HG02571 (cell line): ENCODE results near the gene SLFN13.
"Not testable (repeated sequence)": the region's sequence is repeated elsewhere in the genome, so short reads cannot be mapped to it uniquely, and the experiment has no call there.

Experiments
- ATAC-seq: cut with Tn5 transposase; IDR thresholded peaks from one replicate; pipeline ENCODE4 v1.9.1; 2021; ENCODE audit warnings: mild to moderate bottlenecking, moderate library complexity; ENCODE audit not compliant: unreplicated experiment

Gene SLFN13

DNA sequence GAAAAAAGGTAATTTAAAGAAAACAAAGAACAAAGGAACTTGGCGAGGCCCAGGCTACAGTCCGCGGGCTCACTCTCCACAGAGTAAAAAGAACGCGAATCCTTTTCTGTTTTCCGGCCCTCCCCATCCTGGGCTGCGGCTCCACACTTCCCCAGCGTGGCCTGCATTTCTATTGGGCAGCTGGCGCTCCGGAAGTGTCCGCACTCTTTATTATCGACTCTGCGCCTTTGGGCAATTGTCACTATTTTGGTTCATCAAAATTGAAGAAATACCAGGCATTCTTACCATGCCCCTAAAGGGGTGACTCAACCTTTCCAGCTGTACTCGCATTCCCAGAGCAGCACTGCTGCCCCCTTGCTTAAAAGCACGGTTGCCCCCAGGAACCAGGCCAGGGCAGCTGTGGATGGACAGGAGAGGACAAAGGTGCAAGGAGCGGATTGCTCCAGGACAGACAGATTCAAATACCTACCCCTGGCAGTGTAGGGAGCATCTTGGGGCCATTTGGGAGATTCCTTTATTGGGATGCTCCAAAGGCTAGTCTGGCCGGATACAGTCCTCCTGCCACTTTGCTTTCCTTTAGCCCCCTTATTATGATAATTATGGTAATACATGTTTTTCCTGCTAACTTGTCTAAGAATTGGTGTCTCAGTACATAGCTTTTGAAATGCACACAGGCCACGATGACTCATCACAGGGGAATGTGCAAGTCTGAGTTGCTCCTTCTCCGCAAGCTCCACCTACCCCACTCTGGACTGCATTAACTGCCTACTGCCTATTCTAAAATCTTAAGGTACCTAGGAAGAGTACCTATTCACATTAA, 15.3 kb downstream of the SLFN13 start:
- no peak for ATAC-seq

DNA sequence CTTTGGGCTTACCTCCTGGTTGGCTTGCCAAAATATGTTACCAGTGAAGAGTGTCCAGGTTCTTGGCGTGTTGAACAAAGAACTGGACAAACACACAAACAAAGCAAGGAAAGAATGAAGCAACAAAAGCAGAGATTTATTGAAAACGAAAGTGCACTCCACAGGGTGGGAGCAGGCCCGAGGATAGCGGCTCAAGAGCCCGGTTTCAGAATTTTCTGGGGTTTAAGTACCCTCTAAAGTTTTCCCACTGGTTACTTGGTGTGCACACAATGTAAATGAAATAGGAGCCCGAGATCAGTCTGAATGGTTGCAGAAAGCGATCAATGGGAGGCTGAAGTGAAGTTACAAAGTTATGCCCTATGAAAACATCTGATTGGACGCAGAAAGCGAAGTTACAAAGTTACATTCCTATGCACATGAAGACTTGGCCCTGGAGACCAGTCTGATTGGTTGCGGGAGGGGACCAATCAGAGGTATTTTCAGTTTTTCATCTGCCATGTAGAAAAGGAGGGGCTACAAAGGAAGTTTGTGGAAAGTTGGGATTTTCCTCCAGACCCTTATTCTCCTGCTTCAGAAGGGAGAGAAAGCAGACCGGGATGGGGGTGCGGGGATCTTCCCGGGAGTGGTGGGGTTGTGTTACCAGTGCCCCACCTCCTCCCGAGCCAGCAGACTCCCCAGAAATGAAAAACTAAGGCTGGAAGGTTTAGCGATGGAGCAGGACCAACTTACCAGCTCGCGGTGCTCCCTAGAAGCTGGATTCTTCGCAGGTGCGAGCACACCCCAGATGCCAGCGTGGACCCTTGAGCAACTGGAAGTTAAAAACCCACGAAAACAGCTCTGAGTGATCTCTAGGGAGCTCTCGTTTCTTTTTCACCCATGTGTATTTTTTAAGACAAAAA, 16.1 kb downstream of the SLFN13 start, which contains the start of gene SLFN12:
Gene SLFN12, minus strand, starts transcription at position 325 of the 899 bp plus-strand sequence. CDS start 9,472 bp downstream, outside the sequence.
- ATAC-seq: peak; percentile 75

DNA sequence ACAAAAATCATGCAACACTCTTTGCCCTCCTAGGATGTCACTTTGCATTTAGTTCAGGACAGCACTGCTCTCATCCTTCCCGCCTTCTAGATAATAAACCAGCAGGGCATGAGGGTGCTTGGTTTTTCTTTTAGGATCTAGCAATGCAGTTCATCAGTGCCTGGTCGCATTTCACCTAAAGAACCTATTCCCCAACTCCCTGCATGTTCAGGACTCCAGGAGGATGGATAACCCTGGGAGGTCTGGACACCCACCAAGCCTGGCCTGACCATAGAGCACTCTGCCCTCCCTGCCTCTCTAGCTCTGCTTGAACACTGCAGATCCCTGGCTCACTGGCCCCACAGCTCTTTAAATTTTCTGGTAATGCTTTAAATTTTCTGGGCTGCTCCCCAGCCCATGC, 18.9 kb downstream of the SLFN13 start:
- ATAC-seq: no peak

DNA sequence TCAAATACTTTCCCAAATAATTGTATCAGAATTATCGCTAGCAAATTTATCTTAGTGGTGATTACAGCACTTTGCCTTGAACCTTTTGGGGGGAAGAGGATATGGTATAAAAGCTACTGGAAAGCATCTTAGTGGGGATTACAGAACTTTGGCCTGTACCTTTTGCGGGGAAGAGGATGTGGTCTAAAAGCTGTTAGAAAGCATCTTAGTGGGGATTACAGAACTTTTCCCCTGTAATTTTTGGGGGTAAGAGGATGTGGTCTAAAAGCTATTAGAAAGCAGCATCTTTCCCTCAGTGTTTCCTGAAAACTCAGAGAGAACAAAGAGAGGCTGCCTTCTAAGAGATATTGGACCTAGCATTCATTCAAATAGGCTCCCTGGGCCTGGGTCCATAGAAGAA, 20.3 kb downstream of the SLFN13 start:
- ATAC-seq: no peak

DNA sequence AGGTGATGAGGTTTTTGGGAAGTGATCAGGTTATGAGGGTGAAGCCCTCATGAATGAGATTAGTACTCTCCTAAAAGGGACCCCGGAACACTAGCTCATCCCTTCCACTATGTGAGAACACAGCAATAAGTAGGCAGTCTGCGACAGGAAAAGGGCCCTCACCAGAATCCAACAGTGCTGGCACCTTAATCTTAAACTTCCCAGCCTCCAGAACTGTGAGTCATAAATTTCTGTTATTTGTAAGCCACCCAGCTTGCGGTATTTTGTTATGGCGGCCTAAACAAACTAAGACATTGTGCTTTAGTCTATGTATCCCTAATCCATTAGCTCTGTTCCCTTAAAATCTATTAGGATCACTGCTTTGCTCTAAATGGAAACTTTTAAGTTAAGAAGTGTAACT, 24.8 kb downstream of the SLFN13 start:
- no peak for ATAC-seq

DNA sequence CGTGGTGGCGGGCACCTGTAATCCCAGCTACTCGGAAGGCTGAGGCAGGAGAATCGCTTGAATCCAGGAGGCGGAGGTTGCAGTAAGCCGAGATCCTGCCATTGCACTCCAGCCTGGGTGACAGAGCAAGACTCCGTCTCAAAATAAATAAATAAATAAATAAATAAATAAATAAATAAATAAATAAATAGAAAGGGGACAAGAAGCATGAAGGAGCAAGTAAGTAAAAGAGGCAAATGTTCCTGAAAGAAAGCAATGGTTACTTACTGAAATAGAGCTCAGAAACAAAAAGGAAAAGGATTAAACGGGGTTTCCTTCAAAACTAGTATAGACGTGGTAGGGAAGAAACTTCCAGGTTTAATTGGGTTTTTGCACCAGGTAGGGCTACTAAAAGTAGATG, 27.5 kb downstream of the SLFN13 start:
- not testable (repeated sequence) for ATAC-seq

DNA sequence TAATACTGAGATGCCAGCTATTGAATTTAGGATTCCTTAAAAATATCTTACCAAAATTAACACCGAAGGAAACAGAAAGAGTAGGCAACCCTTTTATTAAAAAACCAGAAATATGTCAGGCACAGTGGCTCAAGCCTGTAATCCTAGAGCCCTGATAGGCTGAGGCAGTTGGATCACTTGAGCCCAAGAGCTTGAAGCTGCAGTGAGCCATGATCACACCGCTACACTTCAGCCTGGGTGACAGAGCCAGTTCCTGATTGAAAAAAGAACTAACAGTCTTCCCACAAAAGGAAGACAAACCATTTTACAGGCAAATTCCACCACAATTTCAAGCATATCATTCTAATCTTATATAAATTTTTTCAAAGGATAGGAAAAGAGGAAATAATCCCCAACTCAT, 31.9 kb downstream of the SLFN13 start:
- no peak for ATAC-seq

DNA sequence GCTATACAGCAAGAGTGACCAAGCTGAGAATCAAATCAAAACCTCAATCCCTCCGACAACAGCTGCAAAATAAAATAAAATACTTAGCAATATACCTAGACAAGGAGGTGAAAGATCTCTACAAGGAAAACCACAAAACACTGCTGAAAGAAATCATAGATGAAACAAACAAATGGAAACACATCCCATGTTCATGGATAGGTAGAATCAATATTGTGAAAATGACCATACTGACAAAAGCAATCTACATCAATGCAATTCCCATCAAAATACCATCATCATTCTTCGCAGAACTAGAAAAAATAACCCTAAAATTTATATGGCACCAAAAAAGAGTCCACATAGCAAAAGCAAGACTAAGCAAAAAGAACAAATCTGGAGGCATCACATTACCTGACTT, 33.9 kb downstream of the SLFN13 start:
- not testable (repeated sequence) for ATAC-seq

DNA sequence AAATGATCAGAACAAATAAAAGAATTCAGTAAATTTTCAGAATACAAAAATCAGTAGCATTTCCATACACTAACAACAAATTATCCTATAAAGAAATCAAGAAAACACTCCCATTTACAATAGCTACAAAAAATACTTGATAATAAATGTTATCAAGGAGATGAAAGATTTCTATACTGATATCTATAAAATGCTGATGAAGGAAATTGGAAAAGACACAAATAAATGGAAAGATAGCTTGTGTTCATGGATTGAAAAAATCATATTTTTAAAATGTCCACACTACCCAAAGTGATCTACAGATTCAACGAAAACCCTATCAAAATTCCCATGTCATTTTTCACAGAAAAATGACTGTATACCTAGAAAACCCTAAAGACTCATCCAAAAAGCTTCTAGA, 34.3 kb downstream of the SLFN13 start:
- ATAC-seq: no peak

DNA sequence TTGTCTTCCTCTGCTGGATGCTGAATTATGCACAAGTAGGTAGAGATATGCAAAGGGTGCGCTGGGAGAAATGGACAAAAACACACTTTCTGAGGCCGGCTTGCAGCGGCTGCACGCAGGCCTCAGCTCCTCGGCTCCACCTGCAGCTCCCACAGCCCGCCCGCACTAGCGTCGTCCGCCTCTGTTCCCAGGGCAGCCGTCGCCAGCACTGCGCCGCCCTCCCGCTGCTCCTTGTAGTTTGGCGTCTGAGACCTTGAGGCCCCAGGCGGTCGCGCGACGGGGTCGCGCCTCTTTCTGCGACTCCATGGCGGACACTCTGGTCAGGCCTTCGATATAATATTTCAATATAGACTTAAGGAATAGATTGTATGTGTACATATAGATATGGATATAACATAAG, 41.0 kb downstream of the SLFN13 start:
- no peak for ATAC-seq

DNA sequence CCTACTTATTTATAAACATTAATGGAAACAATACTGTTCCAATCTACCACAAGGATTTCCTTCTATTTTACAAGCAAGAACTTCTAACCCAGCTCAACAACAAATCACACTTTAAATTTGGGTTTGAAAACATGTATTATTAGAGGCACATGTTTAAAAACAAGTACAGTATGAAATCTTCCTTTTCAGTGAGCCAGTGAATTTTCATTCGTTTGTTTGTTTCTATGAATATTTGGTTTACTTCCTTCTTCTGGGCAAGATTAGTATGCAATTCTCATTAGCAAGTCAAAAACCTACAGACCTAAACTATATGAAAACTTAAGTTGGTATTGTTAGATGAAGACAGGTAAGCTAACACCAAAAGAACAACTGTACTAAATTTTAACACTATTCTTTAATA, 42.0 kb downstream of the SLFN13 start:
- no peak for ATAC-seq

DNA sequence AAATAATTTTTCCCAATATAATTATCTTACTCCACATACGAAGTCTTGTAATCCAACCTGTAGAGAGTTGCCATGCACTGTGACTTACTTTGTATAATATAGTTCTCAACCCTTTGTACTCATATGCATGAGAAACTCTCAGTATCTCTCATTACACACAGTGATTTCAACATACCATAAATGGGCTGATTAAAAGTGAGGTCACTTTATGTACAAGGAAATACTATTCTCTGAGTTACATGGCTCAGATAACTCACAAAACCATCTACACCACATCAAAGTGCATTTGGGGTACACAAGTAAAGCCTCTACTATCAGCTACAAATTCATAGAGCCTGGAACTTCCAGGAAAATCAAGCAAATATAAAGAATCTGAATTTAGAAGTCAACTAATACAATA, 44.2 kb downstream of the SLFN13 start:
- no peak for ATAC-seq

DNA sequence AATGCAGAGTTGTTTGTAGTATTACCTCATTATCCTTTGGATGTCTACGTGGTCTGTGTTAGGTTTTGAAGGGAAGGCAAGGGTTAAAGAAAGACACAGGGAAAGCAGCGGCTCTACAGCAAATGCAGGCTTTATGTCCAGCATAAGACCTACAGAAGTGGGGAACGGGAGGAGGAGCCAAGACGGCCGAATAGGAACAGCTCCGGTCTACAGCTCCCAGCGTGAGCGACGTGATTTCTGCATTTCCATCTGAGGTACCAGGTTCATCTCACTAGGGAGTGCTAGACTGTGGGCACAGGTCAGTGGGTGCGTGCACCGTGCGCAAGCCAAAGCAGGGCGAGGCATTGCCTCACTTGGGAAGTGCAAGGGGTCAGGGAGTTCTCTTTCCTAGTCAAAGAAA, 54.8 kb downstream of the SLFN13 start:
- ATAC-seq: not testable (repeated sequence)

DNA sequence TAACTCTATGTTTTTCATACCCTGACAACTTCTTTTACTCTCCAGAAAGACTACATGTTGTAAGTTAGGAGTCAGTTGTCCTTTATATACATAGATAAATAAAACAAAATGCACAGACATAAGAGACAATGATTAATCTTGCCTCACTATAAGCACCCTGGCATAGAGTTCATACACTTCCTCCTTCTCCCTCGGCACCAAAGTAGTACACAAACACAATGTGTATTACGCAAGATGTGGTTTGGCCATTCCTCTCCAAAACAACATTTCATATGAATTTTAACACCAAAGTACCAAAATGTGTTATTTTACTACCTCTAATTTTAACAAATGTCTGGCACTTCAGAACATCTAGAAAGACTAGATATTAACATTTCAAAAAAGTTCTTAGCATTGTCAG, 57.9 kb downstream of the SLFN13 start:
- ATAC-seq: no peak

DNA sequence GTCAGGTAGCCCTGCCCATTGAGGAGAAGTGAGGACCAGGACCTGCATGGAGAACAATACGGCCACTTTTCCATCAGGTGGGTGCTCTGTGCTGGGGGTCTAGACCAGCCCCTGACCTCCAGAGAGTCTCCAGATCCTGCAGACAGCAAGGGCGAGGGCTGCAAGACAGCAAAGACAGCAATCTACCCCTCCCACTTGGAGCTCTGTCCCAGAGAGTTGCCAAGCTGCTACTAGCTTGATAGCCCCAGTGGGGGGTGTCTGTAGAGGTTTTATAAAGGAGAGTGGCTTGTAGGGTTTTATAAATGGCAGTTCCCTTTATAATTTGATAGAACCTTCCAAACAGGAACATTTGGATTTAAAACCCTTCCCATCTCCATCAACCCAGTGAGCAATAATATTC, 58.4 kb downstream of the SLFN13 start:
- no peak for ATAC-seq

DNA sequence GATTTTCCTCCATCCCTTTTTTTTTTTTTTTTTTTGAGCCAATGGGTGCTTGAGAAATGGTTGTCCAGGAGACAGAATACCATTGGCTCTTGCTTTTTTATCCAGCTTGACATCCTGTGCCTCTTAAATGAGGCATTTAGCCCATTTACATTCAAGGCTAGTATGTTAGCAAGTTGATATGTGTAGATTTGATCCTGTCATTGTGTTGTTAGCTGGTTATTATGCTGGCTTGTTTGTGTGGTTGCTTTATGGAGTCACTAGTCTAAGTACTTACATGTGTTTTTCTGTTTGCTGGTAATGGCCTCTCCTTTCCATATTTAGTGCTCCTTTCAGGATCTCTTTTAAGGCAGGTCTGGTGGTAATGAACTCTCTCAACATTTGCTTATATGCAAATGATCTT, 61.1 kb downstream of the SLFN13 start:
- ATAC-seq: no peak
